ENCODE results near the gene KLHL1. TPM values are rescaled to one million over a fixed set of nuclear protein-coding genes. Genes with fewer than 3 reads are reported as not detected.

The KLHL1 gene
- total RNA-seq, 1 experiment from 2014 or later, result not detected

DNA sequence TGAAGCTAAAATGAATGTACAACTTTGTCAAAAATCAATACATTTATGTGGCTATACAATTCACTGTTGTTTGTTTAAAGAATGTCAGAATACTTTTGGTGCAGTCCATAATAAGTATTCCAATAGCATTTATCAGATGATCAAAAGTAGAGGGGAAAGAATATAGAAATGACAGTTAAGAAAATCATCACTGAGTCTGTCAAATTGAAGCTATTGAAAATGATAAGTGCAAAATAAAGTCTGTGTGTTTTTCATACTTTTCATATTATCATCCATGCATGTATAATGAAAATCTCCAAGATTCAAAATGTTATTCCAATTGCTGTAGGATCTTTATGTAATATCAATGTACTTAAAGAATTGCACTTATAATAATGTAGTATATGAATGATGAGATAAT lies 93.9 kb downstream of the KLHL1 start:
- DNase-seq (ENCODE audit: low read depth), result no peak

- no peak for DNase-seq (ENCODE audit: low read depth)
Measured at GRCh38 chr13:69999875-70000274, 108.4 kb downstream of the KLHL1 start.

DNA sequence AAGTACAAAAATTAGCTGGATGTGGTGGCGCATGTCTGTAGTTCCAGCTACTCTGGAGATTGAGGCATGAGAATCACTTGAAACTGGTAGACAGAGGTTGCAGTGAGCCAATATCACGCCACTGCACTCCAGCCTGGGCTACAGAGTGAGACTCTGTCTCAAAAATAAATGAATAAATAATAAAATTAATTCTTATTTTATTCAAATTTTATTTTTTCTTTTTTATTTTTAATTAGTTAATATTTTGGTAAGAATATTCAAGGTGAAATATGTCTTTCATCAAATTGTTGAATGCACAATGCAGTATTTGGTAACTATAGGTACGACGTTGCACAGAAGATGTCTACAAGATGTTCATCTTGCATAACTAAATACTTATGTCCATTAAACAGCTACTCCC lies 111.2 kb downstream of the KLHL1 start:
- DNase-seq (ENCODE audit: low read depth), result no peak

DNA sequence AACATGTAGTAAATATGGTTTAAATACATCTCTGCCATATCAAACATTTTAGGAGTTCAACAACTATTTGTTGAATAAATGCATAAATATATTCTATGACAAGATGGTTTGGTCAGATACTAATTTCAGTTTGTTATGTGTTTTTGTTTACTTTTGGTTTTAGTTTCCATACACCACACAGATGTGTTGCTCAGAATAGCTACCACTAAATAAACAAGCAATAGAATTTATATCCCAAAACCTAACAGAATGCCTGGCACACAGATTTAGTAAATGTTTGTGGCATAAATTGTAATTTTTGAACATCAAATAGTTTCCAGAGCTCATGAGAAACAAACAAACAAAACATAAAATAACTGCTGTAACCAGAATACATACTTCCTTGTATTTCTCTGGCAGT lies 127.5 kb downstream of the KLHL1 start:
- DNase-seq (ENCODE audit: low read depth), result no peak

- no peak for DNase-seq (ENCODE audit: low read depth)
Measured at GRCh38 chr13:69975496-69975895, 132.8 kb downstream of the KLHL1 start.

GRCh38 chr13:69970520-69970919 lies 137.7 kb downstream of the KLHL1 start:
- no peak for DNase-seq (ENCODE audit: low read depth)

DNA sequence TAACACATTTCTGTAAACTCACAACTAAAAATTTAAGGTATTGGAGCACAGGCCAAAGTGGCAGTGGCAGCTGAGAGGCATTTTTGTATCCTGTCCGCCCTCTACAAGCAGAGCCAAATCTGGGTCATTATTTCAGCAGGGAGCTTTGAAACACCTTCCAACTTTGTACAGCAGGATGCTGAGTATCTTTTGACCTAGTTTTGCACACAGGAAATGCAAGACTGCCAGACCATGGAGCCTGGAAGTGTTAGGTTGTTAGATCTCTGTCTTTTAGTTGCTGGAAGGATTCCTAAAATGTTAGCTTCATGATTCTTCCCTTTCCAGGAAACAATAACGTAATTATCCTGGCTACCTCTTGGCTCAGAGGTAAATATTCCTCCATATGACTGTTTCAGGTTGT lies 149.2 kb downstream of the KLHL1 start:
- DNase-seq (ENCODE audit: low read depth), result no peak

GRCh38 chr13:69956839-69957238 lies 151.4 kb downstream of the KLHL1 start:
- no peak for DNase-seq (ENCODE audit: low read depth)

DNA sequence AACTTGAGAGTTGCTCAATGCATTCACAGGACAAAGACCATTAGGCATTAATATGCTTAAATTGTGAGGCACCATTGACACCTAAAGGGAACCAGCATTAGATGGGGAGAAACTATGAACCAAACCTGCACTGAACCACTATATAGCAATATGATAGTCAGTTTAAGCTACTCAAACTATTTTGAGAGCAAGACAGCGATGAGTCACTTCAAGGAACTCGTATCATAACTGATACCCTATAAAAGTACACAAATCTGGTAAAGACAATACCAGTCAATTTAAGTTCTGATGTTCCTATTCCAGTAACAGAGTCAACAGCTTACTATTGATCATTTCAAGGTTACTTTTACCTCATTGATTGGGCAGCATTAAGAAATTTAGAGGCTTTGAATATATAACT lies 151.9 kb downstream of the KLHL1 start:
- DNase-seq (ENCODE audit: low read depth), result no peak

DNA sequence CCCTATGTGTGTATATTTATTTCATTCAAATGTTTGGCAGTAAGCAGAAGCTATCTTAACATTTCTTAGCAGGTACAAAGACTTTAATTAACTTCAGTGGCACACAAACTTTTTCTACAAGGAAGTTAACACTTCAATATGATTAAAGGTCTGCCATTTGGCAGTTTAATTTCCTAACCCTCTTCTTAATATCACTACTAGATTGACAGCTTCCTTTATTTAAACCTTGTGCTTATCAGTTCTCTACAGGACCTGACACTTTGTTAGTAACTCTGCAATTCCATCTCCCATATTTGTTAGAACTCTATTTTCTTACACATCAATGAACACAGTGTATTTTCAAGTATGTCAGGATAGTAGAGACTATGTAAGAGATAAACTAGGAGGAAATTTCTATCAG lies 153.0 kb downstream of the KLHL1 start:
- no peak for DNase-seq (ENCODE audit: low read depth)

GRCh38 chr13:69951412-69951811 lies 156.8 kb downstream of the KLHL1 start:
- no peak for DNase-seq (ENCODE audit: low read depth)

DNA sequence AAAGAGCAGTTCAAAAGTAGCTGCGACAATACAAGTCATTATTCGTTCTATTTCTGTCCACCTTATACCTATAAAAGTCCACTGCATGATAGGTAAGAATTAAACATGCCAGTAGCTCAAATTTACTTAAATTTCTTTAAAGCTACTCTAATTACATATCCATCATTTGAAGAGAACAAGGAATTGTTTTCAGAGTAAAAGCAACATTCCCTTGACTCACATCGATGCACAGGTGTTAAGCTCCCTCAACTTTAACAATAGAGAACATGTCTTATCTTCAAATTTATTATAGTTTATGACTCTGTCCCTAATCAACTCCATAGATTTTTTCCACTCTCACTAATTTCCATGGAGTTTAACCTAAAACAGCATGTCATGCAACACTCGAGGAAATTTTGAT lies 158.1 kb downstream of the KLHL1 start:
- no peak for DNase-seq (ENCODE audit: low read depth)

DNA sequence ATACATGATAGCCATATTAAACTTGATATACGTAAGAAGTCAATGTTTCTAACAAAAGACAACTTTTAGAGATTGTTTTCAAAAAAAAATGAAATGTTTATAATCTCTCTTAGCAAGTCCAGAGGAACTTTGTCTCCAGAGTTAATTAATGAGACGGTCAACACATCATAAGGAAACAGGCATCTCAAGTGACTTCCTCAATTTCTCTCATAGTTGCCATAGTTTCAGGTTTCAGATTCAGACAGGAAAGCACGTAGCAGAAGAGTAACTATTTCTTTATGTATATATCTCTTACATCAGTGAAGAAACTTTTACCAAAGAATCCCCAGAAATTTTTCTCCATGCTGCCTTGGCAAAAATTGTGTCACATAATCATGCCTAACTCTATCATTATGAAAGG lies 160.2 kb downstream of the KLHL1 start:
- no peak for DNase-seq (ENCODE audit: low read depth)

- no peak for DNase-seq (ENCODE audit: low read depth)
Measured at GRCh38 chr13:69947582-69947981, 160.7 kb downstream of the KLHL1 start.

DNA sequence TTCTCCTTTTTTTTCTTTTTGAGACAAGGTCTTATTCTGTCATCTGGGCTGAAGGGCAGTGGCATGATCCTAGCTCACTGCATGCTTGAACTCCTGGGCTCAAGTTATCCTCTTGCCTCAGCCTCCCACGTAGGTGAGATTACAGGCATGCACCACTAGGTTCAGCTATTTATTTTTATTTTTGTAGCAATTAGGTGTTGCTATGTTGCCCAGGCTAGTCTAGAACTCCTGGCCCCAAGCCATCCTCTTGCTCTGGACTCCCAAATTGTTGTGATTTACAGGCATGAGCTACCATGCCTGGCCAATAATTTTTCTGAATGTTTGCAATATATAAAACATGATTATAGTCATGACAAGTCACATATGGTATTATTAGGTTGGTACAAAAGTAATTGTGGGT lies 161.7 kb downstream of the KLHL1 start:
- DNase-seq (ENCODE audit: low read depth), result no peak

- no peak for DNase-seq (ENCODE audit: low read depth)
Measured at GRCh38 chr13:69935043-69935442, 173.2 kb downstream of the KLHL1 start.

DNA sequence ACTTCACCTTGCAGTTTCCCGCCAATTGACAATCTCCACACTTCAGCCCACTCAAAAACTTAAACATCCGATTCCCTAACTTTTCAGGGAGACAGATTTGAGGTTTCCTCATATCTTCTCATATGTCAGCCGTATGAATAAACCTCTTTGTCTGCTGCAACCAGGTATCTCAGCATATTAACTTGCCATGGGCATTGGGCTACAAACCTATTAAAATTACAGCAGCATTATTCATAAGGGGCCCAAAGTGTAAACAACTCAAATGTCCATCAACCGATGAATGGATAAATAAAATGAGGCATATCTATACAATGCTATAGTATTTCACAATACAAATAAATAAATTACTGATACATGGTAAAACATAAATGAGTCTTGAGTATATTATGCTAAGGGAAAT lies 180.0 kb downstream of the KLHL1 start:
- no peak for DNase-seq (ENCODE audit: low read depth)

GRCh38 chr13:69921156-69921555 lies 187.1 kb downstream of the KLHL1 start:
- no peak for DNase-seq (ENCODE audit: low read depth)

GRCh38 chr13:69912630-69913029 lies 195.6 kb downstream of the KLHL1 start:
- no peak for DNase-seq (ENCODE audit: low read depth)

- no peak for DNase-seq (ENCODE audit: low read depth)
Measured at GRCh38 chr13:69910800-69911199, 197.5 kb downstream of the KLHL1 start.

DNA sequence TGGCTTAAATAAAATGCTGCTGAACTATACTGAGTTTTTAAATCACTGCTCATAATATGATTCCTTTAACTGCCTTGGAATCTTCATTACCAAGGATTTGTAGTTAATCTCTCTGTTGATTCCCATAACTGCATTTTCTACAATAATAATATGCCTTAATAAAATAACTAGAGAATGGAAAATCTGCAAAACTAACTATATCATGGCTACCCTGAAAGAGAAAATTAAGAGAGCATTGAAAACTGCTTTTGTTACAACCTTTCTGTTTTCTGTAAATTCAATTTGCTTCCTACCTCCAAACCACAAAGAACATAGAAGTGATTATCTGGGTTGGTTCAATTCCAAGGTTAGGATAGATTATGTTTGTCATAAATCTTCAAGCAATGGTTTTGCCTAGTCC lies 203.5 kb downstream of the KLHL1 start:
- DNase-seq (ENCODE audit: low read depth), result no peak

- no peak for DNase-seq (ENCODE audit: low read depth)
Measured at GRCh38 chr13:69903081-69903480, 205.2 kb downstream of the KLHL1 start.

DNA sequence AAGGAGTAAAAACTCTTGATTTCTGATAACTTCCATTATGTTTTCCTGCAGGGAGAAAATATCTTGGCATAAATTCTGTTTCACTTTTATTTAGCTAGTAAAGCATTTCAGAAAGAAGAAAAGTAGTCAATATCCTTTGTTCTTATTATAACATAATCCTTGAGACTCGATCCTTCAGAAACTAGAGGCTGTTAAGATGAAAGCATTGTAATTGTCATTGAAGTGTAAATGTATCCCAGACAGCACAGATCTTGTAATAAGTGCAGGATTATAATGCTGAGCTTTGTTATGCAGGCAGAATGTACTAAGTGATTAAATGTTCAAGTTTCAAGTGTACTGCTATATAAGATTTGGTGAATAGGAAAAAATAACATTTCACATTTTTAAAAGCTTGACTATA lies 225.8 kb downstream of the KLHL1 start:
- DNase-seq (ENCODE audit: low read depth), result no peak

DNA sequence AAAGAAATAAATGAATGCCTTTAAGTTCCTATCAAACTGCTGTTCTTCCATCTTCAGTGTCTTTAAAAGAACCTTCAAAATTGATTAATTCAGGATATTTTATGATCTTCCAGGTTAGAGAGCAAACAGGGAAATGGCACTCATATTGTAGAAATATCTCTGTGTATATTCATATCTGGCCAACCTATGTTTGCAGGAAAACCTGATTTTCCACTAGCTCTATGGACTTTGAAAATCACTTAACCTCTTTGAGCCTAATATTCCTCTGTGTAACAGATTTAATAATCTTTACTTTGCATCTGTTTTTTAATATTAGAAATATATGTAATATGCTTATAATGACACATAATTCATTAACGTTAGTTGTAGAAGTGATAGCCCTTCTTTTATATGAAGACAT lies 228.3 kb downstream of the KLHL1 start:
- DNase-seq (ENCODE audit: low read depth), result no peak

All from M059J (cell line).